NCI-H2196 (cell line): ENCODE results near the gene VCAN.
"Not testable (repeated sequence)": the region's sequence is repeated elsewhere in the genome, so short reads cannot be mapped to it uniquely, and the experiment has no call there.

Source experiments
- DNase-seq: peaks from one replicate; lab custom pipeline; 2025; ENCODE audit not compliant: unreplicated experiment; lab: John Stamatoyannopoulos, UW

The VCAN gene

GRCh38 chr5:83471405-83472212 lies at the start of gene VCAN:
TSS of gene VCAN (plus strand) at chr5:83471744. CDS start at chr5:83483519, 11,775 bp downstream.
- DNase-seq = no peak

DNA sequence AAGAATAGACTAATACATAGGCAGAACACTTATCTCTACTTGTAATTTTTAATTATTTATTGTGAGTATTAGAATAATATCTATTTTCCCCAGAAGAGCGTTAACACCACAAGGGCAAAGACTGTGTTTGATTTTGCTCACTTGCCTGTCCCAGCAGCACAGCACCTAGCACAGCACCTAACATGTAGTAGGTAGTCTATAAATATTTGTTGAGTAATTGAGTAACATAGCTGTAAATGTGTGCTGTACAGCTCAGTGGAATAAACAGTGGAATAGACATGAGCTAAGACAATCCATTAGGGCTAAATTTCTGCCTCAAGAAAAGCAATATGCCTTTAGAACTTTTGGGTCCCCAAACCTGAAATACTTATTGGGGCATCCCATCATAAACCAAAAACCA lies 49.3 kb upstream of the VCAN start:
- no peak for DNase-seq

DNA sequence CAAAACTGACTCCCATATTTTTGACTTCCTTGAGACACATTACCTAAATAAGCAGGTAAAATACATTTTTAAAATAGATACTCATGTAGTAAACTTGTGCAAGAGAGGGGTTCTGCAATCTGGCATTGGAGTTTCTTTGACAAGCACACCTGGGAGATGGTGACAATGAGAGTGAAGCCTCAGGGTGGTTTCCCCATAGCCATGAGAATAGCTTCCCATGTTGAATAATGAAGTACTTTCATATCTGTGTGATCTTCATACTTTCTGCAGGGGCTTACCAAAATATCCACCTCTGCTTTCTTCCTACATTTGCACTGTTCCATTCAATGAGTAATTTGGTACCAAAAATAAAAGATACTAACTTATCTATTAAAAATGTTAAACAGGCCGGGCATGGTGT lies 44.7 kb upstream of the VCAN start:
- DNase-seq = no peak

DNA sequence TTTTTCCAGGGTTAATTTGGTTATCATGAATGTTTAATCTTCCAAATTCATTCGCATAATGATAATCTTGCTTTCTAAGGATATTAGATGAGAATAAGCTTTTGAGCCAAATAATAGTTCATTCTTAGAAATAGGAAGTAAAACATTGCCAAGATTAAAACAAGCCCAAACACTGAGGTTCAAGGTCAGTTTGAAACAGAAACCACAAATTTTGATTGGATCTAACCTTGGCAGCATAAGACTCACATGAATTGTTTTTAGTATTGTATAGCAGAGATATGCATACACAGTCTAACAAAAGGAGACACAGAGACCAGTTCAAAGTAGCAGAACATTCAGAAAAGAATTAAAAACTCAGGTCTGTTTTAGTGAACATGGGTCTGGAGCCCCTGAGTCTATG lies 43.4 kb upstream of the VCAN start:
- no peak for DNase-seq

DNA sequence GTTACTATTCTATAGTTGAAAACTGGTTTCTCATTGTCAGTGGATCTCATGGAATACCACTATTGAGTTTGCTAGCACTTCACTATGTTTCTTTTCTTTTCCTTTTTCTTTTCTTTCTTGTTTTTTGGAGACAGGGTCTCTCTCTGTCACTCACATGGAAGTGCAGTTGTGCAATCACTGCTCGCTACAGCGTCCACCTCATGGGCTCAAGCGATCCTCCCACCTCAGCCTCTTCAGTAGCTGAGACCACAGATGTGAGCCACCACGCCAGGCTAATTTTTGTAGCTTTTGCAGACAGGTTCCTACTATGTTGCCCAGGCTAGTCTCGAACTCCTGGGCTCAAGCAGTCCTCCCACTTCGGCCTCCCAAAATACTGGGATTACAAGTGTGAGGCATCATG lies 42.7 kb upstream of the VCAN start:
- DNase-seq = no peak

- DNase-seq = peak; percentile 0
Measured at GRCh38 chr5:83430130-83431010, 41.2 kb upstream of the VCAN start.

DNA sequence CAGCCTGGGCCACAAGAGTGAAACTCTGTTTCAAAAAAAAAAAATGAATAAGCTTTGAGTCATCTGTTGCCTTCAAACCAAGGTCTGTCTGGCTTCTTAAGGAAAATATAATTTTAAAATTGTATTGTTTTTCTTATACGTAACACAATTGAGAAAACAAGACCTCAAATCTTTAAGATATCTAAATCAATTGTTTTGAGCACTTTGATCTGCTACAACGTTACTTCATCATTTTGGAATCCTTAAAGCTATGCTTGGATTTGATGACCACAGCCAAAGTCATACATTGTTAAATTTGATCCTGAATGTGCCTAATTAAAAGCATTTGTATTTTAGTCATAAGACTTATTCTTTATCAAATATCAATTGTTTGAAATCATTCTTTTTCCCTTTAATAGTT lies 37.7 kb upstream of the VCAN start:
- no peak for DNase-seq

- no peak for DNase-seq
Measured at GRCh38 chr5:83434946-83435345, 36.6 kb upstream of the VCAN start.

DNA sequence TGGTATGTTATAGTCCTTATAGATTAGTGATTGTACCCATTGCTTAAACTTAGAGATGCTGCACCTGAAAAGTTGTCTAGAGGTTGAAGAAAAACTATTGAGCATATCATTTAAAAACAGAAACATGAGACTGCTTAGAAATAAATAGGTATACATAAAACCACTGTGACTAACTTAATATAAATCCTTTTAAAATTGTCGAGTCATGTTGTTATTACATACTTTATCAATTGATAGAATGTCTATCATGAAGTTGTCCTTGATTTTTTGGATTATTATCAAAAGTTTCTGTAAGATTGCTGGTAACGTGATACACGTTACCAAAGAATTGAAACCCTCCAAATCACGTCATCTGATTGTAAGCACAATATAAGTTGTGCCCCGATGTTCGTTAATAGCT lies 35.3 kb upstream of the VCAN start:
- no peak for DNase-seq

DNA sequence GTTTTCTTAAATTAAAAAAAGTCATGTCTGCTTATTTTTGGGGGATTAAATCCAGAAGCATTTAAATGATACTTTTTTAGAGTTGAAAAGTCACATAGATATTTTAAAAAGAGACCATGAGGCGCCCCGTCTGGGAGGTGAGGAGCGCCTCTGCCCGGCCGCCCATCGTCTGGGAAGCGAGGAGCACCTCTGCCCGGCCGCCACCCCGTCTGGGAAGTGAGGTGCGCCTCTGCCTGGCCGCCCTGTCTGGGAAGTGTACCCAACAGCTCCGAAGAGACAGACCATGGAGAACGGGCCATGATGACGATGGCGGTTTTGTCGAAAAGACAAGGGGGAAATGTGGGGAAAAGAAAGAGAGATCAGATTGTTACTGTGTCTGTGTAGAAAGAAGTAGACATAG lies 33.8 kb upstream of the VCAN start:
- not testable (repeated sequence) for DNase-seq

- DNase-seq = no peak
Measured at GRCh38 chr5:83440826-83441225, 30.7 kb upstream of the VCAN start.

- no peak for DNase-seq
Measured at GRCh38 chr5:83441747-83442146, 29.8 kb upstream of the VCAN start.

- DNase-seq = no peak
Measured at GRCh38 chr5:83443534-83443933, 28.0 kb upstream of the VCAN start.

DNA sequence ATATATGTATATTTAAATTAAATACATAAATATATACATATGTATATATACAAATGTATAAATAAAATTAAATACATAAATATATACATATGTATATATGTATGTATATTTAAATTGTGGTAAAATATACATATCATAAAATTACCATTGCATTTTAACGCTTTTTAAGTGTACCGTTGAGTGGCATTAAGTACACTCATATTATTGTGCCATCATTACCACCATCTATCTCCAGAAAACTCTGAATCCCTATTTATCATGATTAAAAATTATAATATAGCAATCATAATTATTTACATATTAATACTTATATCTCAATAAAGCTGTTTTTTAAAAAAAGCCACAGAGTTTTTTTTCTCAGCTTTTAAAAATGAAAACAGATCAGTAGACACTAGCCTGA lies 27.1 kb upstream of the VCAN start:
- no peak for DNase-seq

DNA sequence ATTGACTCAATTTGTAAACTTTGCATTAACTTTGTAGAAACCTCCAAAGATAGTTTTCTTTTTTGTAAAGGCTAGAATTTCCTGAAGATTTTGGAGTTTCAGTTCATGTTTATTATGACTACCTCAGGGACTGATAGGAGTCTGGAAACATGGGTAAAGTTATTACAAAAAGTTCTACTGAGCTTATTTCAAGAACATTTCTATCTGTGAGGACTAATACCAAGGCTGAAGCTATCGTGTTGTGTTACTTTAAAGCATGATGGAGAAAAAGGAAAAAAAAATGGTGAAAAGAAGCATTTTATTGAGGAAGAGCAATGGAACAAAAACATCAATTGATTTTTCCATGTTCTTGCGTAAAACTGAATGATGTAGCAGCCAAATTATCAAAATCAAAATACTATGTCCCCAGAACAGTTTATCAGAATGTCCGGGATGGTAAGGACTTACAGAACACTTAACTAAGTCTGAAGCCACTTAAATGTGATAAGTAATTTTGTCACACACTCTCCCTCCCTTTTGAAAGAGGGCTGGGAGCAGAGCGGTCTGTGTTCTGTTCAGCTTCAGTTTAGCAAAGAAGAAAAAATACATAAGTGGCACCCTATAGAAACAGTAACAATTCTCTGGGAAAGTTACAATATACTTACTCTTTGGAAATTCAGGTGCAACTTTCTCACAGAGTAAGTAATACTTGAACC lies 25.1 kb upstream of the VCAN start:
- DNase-seq = no peak

DNA sequence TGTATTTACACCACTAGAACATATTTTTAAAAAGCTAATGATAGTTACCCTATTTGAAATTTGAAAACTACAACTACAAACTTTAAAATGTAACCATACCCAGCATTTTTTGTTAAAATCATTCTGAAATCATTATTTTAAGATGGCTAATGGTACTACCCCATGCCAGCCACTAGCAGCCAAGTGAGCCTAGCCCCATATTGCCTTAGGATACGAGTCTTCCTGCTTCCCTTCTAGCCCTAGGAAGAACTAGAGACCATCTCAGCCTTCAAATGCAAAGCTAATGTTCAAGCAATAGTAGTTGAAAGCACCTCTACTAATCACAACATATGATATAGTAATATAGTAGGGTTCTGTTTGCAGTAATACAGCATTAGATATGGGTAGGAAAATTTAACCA lies 24.0 kb upstream of the VCAN start:
- DNase-seq = no peak

GRCh38 chr5:83450183-83450966 lies 21.2 kb upstream of the VCAN start:
- no peak for DNase-seq

DNA sequence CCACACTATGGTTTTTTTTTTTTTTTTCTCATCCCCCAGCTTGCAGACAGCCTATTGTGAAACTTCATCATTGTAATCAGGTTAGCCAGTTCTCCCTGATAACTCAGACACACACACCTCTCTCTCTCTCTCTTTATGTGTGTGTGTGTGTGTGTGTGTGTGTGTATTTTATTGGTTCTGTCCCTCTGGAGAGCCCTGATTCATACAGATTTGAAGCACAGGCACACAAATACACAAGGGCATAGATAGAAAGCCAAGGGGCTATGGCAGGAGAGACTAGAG lies 20.6 kb upstream of the VCAN start:
- no peak for DNase-seq

GRCh38 chr5:83451955-83452354 lies 19.6 kb upstream of the VCAN start:
- no peak for DNase-seq

GRCh38 chr5:83453937-83454336 lies 17.6 kb upstream of the VCAN start:
- no peak for DNase-seq

GRCh38 chr5:83464261-83464660 lies 7.3 kb upstream of the VCAN start:
- no peak for DNase-seq
